Activated CD8-positive, alpha-beta memory T cell treated with anti-CD3 and anti-CD28 coated beads for 4 hours (primary cell): Measurements from ENCODE around the gene TMED4.
"Not testable (repeated sequence)": the region's sequence is repeated elsewhere in the genome, so short reads cannot be mapped to it uniquely, and the experiment has no call there.

Source experiments
- DNase-seq, 2 donors: peaks; one replicate each; pipeline ENCODE4 v3.0.0-alpha.2; 2020; ENCODE audit warnings: low read depth in 2 of 2

The TMED4 gene

DNA sequence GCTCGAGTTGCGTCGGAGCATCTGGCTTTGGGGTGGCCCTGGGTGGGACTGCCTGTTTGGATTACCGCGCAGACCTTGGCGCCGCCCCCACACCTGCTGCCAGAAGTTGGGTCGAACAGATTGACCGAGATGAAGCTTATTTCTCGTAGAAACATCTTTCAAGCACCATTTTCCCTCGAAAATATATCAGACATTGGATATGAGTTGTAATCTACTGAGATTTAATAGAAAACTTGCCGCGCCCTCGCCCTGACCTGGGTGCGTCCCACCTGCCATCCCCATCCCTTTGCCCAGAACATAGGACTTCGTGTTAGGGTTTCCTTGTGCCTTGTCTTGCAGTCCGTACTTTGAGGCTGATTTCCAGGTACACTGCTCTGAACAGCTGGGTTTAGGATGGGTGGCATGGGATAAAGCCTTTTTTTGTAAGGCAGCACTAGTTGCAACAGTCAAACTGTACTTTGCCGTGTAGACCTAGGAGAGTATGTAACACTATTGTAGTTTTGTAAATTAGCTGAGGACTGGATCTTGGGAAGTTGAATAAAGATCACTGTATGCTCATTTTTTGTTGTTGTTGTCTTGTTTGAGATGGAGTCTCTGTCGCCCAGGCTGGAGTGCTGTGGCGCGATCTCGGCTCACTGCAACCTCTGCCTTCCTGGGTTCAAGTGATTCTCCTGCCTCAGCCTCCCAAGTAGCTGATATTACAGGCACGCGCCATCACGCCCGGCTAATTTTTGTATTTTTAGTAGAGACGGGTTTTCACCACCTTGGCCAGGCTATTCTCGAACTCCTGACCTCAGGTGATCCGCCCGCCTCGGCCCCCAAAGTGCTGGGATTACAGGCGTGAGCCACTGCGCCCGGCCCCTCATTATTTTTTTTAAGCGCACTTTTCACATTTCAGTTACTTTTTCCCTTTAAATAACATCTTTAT lies 25.4 kb upstream of the TMED4 start:
- DNase-seq = no peak

DNA sequence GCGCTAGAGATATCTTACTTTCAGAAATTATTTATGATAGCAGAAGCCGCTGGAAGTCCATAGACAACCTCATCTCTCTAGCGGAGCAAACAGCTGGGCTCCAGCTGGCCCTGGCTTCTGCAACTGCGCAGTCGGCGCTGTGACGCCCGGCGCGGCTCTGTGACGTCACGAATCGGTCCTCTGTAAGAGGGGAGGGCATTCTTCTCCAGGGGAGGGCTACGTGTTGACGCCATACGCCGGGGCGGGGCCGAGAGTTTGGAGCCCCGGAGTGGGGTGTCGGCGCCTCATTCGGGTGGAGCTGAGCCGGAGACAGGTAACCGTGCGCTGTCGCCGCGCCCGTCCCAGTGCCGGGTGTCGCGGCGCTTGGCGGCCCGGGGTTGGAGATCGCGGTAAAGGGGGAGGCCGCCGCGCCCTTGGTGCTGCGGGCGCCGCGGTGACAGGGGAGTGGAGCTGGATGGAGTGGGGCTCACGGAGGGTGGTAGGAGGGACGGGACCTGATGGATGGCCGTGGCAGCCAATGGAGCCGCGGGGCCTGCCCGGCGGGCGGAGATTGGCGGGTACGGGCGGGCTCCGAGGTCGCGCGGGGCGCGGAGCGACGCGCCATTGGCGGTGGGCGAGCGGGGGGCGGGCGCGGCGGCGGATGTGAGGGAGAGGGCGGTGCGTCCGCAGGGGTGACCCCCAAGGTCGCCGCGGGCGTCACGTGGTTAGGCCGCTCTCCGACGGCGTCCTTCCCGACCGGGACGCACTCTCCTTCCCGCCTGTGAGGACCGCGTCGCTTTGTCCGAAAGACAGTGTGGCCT lies 24.5 kb upstream of the TMED4 start, which contains the start of gene OGDH:
OGDH (plus strand) TSS at position 287 of the 800 bp plus-strand sequence. CDS start 17,717 bp downstream, outside the sequence.
- peak; percentile 99 for DNase-seq

DNA sequence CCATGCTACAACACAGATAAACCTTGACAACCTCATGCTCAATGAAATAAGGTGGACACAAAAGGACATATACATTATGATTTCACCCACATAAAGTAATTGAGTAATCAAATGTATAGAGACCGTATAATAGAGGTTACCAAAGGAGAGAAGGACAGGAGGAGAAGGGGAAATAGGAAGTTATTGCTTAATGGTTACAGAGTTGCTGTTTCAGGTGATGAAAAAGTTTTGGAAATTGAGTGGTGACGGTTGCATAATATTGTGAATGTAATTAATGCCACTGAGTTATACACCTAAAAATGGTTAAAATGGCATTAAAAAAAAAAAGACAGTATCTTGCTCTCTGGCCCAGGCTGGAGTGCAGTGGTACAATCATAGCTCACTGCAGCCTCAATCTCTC lies 22.9 kb upstream of the TMED4 start:
- no peak for DNase-seq

DNA sequence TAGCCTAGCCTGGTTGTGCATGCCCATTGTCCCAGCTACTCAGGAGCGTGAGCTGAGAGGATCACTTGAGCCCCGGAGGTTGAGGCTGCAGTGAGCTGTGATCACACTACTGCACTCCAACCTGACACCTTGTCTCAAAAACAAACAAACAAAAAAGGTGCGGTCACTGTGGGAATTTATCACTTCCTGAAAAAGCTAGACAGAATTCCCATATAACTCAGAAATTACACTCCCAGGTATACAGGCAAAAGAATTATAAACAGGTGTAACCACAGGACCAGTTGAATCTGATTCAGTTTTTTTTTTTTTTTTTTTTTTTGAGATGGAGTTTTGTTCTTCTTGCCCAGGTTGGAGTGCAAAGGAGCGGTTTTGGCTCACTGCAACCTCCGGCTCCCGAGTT lies 21.2 kb upstream of the TMED4 start:
- no peak for DNase-seq

DNA sequence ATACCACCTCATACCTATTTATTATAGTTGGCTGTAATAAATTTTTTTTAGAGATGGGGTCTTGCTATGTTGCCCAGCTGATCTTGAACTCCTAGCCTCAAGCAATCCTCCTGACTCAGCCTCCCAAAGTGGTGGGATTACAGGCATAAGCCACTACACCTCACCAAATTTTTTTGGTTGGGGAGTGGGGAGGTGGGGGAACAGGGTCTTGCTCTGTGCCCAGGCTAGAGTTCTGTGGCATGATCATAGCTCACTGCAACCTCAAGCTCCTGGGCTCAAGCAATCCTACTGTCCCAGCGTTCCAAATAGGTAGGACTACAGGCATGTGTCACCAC lies 20.5 kb upstream of the TMED4 start:
- DNase-seq = no peak

DNA sequence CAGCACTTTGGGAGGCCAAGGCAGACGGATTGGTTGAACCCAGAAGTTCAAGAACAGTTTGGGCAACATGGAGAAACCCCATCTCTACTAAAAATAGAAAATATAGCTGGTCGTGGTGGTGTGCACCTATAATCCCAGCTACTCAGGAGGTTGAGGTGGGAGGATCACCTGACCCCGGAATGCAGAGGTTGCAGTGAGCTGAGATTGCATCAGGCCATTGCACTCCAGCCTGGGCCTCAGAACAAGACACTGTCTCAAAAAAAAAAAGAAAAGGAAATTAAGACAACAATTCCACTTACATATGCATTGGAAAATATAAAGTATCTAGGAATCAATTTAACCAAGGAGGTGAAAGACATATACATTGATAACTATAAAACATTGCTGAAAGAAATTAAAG lies 17.2 kb upstream of the TMED4 start:
- no peak for DNase-seq

DNA sequence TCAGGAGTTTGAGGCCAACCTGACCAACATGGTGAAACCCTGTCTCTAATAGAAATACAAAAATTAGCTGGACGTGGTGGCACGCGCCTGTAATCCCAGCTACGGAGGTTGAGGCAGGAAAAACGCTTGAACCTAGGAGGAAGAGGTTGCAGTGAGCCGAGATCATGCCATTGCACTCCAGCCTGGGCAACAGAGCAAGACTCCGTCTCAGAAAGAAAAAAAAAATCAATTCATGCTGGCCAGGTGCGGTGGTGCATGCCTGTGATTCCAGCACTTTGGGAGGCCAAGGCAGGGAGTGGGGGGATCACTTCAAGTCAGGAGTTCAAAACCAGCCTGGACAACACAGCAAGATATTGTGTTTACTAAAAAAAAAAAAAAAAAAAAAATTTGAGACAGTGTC lies 15.2 kb upstream of the TMED4 start:
- DNase-seq = not testable (repeated sequence)

DNA sequence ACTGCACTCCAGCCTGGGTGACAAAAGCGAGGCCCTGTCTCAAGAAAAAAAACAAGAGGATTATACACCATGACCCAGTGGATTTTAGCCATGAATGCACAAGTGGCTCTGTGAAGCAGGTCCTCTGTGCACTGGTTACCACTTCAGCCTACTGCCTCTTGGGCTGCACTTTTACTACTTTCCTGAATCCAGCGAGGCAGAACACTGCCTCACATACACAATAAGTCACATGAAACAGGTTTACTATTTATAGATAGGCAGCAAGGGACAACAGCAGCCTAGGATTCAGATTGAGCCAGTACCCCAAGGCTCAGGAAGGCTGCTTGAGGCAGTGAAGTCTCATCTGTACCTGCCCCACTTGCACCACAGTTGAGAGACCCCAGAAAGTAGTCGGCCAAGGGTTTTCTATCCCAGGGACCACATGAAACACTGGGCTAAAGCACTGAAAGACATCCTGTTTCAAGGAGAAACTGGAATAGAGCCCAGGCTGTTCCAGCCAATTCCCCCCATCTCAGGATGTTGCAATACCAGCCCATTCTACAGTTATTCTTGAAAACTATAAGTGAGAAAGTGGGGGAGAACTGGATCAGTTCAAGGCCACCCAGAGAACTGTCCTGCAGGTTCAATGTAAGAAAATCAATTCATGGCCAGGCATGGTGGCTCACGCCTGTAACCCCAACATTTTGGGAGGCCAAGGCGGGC lies 14.1 kb upstream of the TMED4 start:
- DNase-seq = no peak

DNA sequence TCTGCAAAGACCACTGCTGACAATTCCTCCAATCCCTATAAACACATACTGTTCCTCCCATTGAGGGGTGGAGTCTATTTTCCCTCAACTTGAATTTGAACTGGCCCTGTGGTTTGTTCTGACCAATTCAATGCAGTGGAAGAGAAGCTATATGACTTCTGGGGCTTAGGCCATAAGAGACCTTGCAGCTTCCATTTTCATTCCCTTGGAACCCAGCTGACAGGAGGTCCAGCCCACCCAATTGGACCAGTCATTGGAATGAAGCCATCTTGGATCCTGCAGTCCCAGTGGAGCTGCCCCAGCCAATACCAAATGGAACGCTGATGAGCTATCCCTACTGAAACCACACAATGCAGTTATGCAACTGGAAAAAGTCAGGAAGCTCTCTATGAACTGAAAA lies 8.9 kb upstream of the TMED4 start:
- no peak for DNase-seq

DNA sequence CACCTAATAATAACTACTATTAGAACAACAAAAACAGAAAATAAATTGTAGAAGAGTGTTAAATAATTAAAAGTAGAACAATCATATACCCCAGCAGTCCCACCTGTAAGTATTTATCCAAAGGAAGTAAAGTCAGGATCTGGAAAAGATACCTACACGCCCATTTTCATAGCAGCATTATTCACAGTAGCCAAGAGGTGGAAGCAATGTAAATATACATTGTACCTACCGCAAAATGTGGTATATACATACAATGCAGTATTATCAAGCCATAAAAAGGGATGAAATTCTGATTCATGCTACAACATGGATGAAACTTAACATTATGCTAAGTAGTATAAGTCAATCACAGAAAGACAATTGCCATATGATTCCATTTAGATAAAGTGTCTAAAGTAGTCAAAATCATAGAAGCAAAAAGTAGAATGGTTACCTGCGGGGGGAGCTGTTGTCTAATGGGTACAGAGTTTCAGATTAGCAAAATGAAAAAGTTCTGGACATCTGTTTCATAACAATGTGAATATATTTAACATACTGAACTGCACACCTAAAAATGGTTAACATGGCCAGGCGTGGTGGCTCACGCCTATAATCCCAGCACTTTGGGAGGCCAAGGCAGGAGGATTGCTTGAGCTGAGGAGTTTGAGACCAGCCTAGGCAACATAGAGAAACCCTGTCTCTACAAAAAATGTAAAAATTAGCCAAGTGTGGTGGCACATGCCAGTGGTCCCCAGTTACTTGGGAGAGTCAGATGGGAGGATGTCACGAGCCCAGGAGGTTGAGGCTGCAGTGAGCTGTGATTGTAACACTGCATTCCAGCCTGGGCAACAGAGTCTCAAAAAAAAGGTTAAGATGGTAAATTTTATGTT lies 6.0 kb upstream of the TMED4 start:
- peak; percentile 24 to 36 for DNase-seq

DNA sequence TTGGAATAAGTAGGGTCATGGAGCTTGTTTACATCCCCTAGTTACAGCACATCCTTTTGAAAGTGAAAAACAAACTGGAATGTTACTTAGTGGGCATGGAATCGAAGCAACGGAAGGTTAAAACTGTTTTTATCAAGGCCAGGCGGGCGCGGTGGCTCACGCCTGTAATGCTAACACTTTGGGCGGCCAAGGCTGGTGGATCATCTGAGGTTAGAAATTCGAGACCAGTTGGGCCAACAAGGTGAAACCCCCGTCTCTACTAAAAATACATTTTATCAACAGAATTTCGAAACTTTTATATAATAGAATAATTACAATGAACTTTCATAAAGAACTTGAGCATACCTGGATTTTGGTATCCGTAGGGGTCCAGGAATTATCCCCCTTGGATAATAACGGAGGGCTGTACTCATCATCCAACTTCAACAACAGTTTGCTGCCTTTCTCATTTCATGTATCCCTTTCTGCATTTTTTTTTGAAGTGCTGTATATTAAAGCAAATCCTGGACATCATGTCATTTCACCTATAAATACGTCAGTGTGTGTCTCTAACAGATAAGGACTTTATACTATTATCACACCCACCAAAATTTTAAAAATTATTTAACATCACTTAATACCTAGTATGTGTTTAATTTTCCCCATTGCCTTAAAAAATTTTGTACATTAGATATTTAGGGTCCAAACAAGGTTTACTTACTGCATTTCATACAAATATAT lies 1.3 kb upstream of the TMED4 start:
- DNase-seq = no peak

DNA sequence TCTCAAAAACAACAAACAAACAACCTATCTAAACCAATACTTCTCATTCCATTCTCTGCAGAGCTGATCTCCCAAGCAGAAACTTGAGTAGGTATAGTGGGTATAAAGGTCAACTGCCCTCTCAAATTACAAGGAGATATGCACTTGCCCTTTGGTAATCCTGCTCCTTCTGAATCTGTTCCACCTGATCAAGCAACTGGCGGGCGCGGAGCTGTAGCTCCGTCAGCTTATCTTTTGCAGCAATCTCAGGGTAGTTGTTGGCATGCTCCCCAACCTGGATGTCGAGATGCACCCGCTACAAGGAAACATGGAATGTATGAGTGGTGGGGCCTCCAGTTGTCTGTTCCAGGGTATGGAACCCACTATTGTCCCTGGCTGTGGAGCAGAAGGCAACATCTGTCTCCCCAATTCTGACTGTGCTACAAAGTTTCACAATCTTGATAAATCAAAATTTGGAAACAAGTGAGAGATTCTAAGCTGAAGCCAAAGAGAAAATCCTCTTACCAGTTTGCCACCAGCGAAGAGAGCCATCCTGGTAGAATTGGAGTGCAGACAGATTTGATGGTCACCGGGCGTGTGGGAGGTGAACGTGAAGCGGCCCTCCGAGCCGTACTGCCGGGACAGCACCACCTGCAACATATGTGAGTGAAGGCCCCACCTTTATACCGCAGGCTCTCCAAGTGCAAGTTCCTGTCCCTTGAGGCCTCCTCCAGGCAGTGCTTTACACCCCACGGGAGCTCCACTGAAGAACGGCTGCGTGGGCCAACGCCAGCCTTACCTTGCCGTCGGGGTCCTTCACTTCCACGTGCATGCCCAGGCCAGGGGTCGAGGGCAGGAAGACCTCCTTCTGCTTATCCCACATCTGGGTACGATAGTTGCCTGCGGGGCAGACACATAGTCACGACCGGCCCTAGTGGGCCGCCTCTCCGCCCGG lies 819 bp downstream of the TMED4 start:
- DNase-seq = peak in 1 of 2 donors; percentile 6

DNA sequence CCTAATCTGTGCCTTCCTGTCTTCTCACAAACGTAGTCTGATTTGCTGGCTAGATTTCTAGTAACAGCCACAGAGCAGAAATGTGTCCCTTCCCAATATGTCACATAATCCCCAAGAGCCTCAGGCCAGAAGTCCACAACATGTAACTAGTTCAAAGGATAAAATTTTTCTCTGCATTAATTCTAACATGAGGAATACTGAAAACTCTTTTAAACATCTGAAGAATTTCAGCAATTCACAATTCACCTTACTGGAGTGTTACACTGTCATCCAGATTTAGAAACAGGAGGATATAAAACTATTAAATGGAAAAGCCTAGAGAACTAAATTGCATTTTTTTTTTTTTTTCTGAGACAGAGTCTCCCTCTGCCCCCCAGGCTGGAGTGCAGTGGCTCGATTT lies 5.8 kb downstream of the TMED4 start:
- DNase-seq = no peak

DNA sequence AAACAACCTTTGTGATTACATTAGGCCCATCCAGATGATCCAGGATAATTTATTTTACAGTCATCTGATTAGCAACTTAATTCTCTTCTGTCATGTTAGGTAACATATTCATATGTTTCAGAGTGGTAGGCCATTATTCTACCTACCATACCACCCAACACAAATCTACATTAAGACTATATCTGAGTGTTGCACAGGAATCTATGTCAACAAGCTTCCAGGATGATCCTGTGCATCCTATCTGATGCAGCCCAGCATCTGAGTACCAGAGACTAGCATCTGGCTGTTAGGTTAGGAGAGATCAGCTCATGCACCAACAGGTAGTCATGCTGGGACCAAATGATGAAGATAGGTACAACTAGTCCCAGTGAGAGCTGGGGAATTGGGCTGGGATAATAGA lies 7.0 kb downstream of the TMED4 start:
- no peak for DNase-seq

DNA sequence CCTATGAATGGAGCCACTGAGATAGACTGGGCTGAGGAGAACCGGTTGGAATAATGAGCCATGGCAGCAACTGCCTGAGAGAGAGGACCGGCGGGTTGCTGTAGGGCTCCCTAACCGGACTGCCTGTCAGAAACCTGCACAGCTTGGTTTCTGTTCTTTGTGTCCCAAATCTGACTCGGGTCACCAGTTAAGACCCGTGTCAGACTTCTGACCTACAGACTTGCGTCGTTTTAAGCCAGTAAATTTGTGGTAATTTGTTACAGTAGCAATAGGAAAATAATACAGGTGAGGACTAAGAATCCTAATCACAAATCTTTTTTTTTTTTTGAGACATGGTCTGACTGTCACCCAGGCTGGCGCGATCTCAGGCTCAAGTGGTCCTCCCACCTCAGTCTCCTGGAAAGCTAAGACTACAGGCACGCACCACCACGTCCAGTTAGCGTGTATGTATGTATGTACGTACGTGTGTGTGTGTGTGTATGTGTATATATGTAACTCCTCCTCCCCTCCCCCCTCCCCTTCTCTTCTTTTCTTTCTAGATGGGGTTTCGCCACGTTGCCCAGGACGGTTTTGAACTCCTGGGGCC lies 7.7 kb downstream of the TMED4 start:
- DNase-seq = no peak

DNA sequence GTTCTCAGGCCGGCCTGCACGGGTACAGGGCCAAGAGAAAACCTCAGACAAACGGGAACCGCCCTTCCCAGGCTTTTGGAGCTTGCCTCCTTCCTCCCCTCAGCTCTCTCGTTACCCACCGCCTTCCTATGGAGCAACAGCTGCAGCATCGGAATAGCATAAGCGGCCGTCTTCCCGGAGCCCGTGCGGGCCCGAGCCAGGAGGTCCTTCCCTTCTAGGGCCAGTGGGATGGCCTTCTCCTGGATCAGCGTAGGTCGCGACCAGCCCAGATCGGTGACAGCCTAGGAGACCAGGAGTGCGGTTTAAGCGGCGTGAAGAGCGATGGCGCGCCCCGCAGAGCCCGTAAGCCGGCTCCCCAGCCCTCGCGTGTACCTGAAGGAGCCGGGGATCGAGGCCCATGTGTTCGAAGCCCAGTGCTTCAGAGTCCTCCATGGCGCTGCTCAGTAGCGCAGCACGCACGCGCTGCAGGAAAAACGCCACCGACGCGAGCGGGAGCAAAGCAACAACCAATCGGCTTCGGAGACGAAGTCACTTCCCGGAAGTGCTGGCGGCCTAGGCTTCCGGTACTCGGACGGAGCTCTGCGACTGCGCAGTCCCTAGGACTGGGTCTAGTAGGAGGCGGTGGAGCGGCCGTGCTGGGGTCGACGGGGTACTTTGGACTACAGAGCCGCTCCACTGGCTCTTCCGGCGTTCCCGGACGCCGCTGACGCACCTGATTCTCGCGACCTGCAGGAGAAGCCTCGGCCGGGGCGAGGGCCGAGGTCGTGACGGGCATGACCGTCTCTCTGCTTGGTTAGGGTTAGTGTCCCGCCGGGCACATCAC lies 8.4 kb downstream of the TMED4 start, which contains the start of gene DDX56:
DDX56 (minus strand) TSS at position 445 of the 823 bp plus-strand sequence; CDS start at position 432, 13 bp downstream.
- DNase-seq = peak; percentile 87 to 89

DNA sequence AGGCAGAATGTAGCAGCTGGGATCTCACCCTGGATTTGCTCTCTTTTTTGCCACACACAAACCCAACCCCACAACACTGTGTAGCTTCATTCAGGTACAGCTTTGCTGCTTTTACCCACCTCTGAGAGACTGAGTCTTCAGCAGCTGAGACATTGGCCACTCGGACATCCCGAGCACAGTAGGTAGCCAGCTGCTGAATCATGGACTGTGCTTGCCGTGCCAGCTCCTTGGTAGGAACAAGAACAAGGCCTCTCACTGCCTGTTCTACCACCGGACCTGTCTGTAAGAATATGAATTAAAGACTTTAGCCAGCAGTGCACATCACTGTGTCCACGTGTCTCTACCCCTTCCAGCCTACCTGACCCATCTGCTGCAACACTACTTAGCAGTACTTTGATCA lies 9.3 kb downstream of the TMED4 start:
- no peak for DNase-seq

DNA sequence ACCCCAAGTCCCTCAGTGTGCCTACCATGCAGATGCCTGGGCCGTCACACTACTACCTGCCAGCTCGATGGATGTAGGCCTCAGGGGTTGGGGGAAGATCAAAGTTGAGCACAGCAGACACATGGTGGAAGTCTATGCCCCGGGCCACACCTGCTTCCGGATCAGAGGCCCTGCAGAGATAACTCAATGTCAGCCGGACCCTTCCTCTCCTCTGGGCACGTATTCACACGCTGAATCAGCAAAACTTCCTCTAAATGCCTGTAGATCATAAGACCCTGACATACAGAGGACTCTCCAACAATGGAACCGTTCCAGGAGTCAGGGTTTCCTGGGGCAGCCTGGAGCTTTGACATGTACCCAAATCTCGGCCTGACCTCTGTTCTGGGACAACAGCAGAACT lies 12.1 kb downstream of the TMED4 start:
- DNase-seq = no peak
